Activated CD8-positive, alpha-beta memory T cell treated with anti-CD3 and anti-CD28 coated beads, Interleukin-2, amount 50 U/mL, for 1 hour (primary cell): ENCODE measurements around the gene JPH3.

Experiments used
- DNase-seq: peaks from one replicate; pipeline ENCODE4 v3.0.0-alpha.2; 2020; ENCODE audit errors: extremely low read depth

Gene JPH3

DNA sequence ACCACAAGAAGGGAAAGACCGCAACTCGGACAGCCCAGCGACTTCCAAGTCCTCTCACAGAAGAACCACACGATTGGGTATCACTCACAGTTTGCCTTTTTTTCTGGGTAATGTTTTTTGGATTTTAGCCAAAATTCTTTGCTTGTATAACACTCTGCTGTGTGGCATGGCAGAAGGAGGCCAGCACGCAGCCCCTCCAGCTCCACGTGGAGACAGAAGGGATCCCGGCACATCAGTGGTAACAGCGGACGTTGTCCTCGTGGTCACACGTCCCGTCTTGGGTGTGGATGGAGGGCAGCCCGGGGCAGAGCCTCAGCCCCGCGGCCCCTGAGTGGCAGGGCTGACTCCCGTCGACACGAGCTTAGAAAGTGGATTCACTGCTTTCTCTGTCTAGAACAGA is 94.4 kb downstream of the JPH3 start:
- no peak for DNase-seq

DNA sequence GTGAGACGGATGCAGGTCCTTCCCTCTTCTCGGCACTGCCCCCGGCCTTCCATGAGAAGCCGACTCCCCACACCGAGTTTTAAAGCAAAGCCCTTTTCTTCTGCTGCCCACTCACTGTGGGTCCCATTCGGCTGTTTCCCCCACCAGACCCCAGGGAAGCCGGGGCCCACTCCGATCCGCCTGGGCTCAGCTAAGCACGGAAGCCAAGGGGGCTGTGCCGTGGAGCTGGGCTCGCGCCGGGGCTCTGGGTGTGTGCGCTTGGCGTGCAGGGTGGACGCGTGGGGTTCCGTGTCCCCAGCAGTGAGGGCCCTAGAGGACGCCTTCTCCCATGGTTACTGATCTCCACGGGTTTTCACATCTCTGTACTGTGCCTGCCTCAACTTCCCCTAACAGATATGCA is 94.9 kb downstream of the JPH3 start:
- no peak for DNase-seq

DNA sequence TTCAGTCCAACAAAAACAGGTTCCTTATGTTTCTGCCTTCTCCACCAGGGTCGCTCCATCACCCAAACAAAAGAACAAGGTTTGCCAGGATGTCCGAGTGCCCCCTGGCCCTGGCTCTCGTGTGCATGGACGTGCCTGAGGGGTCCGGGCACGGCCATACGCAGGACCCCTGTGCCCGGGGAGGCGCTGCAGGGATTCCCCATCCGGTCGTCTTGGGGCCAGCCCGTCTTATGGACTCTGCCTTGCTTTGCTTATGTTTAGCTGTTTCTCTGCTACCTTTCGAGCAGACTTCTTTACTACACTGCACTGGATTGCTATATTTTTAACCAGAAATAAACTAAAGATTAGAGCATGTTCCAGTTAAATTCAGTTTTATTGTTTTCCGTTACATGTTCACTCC is 95.5 kb downstream of the JPH3 start:
- no peak for DNase-seq

DNA sequence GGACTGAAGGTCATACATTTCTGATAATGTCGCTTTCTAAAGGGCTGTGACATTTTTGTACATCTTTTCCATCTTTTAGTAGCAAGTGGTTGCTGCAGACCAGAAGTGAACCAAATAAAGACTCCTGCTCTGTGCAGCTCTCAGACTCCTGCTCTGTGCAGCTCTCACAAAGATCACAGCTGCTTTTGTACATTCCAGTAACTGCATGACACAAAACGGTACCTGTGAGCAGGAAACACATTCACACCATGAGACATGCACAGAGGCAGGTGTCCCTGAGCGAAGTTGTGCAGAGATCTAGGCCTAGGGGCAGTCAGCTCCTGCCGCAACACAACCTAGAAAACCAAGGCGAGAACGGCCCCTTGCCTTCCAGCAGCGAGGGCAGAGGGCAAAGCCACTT is 95.9 kb downstream of the JPH3 start:
- DNase-seq: no peak

GRCh38 chr16:87698676-87699199 is 96.4 kb downstream of the JPH3 start:
- DNase-seq: no peak

GRCh38 chr16:87700406-87701077 is 98.2 kb downstream of the JPH3 start:
- no peak for DNase-seq

DNA sequence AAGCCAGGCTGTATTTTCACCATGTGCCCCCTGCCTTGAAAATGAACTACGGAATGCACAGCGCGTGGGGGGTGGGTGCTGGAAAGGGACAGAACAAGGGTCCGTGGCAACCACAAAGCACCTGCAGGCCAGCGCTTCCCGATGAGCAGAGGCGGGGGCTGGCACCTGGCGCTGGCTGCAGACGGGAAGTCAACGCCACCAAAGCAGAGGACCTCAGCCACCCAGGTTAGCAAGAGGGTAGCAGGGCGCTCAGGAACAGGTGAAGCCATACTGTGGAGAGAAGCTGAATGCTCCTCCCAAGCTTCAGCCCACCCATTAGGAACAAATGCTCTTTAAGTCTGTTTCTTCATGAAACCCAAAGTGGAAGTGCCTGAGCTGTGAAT is 98.8 kb downstream of the JPH3 start:
- DNase-seq: no peak

GRCh38 chr16:87701505-87701921 is 99.2 kb downstream of the JPH3 start:
- DNase-seq: no peak

DNA sequence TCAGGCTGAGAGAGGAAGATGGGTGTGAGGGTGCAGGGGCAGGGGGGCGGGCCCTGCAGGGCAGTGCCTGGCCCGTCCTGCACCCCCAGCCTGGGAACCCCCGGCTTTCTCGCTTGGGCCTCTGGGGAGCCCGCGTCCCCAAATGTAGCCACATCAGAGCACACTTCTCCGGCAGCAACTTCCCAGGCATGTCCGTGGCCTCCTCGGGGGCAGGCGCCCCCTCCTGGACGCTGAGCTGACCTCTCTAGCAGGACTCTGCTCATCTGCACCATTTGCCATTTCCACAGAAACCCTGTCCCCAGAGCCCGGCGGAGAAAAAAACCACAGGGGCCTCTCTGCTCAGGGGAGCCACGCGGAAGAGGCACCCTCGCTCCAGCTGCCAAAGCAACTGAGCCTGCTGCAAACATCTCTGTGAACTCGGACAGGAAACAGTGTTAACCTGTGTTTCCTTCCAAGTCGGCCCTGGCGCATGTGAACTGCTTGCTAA is 100.1 kb downstream of the JPH3 start:
- no peak for DNase-seq

GRCh38 chr16:87703071-87703470 is 100.8 kb downstream of the JPH3 start:
- no peak for DNase-seq

GRCh38 chr16:87703835-87704375 is 101.6 kb downstream of the JPH3 start:
- no peak for DNase-seq

- no peak for DNase-seq
Observed at GRCh38 chr16:87704754-87705353, 102.5 kb downstream of the JPH3 start.

DNA sequence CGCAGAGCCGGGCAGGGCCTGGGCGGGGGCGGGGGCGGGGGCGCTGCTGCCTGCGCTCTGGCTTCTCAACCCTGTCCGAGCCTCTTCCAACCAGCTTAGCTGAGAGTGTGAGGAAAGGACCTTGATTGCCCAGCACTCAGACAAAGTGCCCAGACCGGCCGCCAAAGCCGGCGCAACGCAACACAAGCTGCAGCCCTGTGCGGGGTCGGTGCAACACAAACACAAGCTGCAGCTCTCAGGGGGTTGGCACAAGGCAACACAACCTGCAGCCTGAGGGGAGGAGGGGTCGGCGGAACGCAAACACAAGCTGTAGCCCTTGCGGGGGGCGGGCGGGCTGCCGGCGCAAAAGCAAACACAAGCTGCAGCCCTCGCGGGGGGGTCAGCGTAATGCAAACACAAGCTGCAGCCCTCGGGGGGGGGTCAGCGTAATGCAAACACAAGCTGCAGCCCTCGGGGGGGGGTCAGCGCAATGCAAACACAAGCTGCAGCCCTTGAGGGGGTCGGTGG is 103.5 kb downstream of the JPH3 start:
- DNase-seq: no peak

DNA sequence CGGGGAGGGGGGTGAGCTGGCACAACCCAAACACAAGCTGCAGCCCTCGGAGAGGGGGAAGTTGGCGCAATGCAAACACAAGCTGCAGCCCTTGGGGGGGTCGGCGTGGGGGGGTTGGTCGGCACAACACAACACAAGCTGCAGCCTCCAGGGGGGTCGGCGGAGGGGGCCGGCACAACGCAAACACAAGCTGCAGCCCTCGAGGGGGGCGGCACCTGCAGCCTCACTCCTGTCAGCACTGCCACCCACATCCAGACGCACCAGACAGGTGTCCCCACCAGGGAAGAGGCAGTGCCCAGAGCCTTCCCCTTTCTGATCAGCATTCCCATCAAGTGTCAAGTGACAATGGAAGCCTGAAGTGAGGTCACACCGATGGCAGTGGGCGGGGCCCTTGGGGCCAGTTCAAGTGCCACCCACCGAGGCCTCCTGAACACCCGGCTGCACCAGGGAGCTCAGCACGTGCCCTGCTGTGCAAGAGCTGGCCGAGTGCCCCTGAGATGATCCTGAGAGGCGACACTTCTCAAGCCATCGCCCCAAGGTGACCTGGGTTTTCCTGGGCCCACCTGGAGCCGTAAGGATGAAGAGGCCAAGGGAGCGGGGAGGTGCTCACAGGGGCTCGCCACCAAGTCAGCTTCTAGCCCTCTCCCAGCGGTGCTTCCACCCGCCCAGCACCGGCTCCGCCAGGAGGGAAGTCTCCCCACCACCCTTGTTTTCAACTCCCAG is 104.1 kb downstream of the JPH3 start:
- DNase-seq: no peak

- DNase-seq: no peak
Observed at GRCh38 chr16:87707097-87707496, 104.8 kb downstream of the JPH3 start.

DNA sequence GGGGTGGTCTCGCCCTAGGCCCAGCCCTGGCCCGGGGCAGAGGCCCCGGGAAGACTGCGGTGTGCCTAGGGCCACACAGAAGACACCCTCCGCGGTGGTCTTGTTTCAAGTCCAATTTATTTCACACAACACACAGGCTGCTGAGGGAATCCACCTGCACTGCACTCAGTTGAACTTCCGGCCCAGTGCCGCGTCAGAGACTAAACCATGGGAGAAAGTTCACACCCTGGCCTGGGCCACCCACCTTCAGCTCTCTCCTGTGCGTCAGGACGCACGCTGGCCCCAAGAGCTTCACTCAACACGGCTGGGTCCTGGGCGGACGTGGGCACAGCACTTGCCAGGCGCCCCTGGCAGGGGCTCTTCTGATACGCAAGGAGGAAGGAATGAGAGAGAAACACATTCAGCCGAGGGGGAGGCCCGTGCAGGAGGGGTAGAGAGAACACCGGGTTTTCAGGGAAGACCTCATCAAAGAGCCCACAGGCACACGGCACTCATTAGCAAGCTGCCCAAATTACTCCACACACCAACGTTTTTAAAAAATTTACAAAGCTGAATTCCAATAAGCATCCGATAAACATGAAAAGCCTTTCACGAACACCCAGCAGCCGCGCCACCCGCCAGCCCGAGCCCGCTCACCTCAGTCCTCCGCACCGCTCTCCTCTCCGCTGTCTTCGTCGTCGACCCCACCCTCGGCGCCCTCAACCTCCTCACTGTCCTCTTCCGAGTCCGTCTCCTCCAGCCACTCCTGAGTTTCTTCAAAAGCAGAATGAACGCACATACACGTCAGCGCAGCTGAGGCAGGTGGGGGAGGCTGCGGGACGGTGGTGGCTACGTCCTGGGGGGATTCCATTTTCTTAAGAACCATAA is 105.6 kb downstream of the JPH3 start:
- DNase-seq: no peak

DNA sequence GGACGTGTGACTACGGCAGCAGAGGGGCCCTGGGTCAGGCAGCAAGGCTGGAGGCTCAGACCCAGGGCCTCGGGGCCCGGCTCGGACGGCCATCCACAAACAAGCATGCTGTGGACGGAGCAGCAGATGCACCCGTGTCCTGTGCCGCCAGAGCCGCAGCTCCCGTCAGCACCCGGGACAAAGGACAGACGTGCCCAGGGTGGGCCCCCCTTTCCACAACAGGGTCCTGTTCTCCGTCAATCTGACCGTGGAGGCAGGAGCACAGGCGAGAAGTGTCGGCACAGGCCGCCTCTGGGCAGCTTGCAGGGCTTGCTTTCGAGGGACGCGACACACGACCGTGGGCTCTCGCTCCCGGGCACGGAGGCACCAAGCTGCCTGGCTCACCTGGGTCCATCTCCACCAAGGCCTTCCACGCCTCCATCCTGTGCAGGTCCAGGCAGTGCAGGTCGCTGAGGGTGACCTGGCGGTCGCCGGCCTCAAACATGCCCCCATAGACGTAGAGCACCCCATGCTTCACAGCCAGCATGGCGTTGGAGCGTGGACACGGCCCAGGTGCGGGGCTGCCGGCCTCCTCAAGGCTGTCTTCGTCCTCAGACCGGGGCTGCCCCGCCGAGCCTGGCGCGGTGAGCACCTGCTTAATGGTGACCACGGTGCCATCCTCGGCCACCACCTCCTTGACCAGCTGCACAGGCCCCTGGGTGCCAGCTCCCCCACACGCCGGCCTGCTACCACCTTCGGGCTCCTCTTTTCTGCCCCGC is 106.8 kb downstream of the JPH3 start:
- no peak for DNase-seq

DNA sequence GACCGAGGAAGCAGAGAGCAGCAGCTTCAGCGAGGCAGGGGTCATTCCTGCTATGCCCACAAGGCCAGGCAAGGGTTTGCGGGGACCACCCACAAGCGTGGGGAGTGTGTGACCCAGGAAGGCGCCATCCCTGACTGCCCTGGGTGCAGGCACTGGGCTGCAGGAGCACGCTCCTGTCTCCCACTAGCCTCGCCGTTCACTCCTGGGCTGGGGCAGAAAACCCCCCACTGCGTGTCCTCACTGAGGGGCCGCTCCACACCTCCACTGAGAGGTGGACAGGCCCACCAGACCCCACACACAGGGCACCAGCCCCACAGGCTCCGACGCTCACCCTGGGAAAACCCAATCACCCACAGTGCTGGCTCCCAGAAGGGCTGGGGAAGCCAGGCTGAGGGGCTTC is 107.4 kb downstream of the JPH3 start:
- no peak for DNase-seq

DNA sequence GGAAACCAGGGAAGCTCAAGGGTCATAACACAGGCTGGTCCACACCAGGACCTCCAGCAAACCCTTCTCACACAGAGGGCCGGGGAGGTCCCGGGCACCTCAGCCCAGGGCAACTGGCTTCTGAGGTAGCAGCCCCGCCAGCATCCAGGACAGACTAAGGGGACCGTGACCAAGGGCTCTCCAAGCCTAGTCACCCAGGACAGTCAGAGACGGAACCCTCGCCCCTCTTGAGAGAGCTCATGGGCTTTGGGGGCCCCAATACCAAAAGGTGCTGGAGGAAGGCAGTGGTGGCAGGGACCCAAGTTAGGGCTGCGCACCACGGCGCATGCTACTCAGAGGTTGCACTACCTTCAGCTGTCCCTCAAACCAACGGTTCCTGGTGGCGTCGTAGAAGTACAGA is 108.6 kb downstream of the JPH3 start:
- no peak for DNase-seq

- no peak for DNase-seq
Observed at GRCh38 chr16:87712184-87712762, 110.0 kb downstream of the JPH3 start.
